Hepatic stellate cell (primary cell): ENCODE results near the gene MTHFD1.

ENCODE experiments used
- DNase-seq: peaks from one replicate; pipeline ENCODE4 v3.0.0; 2011; ENCODE audit warnings: low spot score

MTHFD1 gene

GRCh38 chr14:64495252-64495651 is 107.1 kb downstream of the MTHFD1 start:
- no peak for DNase-seq

GRCh38 chr14:64496764-64497163 is 108.6 kb downstream of the MTHFD1 start:
- no peak for DNase-seq

GRCh38 chr14:64500088-64500487 is 111.9 kb downstream of the MTHFD1 start:
- no peak for DNase-seq

- DNase-seq: peak; percentile 35
These were observed 113.4 kb downstream of the MTHFD1 start for GRCh38 chr14:64501411-64502171.

- no peak for DNase-seq
These were observed 114.3 kb downstream of the MTHFD1 start for GRCh38 chr14:64502456-64502855.

- peak; percentile 17 for DNase-seq
These were observed 114.8 kb downstream of the MTHFD1 start for GRCh38 chr14:64502887-64503433.

GRCh38 chr14:64503434-64504309 is 115.5 kb downstream of the MTHFD1 start, which contains the start of gene ZBTB25:
TSS of gene ZBTB25 (minus strand) at chr14:64503838. CDS start at chr14:64490533, 13,305 bp downstream.
- DNase-seq: peak; percentile 82

- DNase-seq: peak; percentile 76
These were observed 116.2 kb downstream of the MTHFD1 start, which contains the start of gene ZBTB1 for GRCh38 chr14:64504310-64504896. TSS of gene ZBTB1 (plus strand) at chr14:64504770. CDS start at chr14:64521505, 16,735 bp downstream.

GRCh38 chr14:64504897-64505794 is 117.0 kb downstream of the MTHFD1 start:
- peak; percentile 84 for DNase-seq

- no peak for DNase-seq
These were observed 118.6 kb downstream of the MTHFD1 start for GRCh38 chr14:64506721-64507120.

GRCh38 chr14:64507376-64508156 is 119.4 kb downstream of the MTHFD1 start:
- DNase-seq: peak; percentile 9

- DNase-seq: no peak
These were observed 120.1 kb downstream of the MTHFD1 start for GRCh38 chr14:64508215-64508776.

- DNase-seq: no peak
These were observed 120.9 kb downstream of the MTHFD1 start for GRCh38 chr14:64509036-64509435.
